OCI-LY3 (cell line): ENCODE results near the gene TSPYL1.

ENCODE experiments used
- EZH2phosphoT487 ChIP-seq: fragments of 200-600 bp; shearing (Covaris generic); IDR thresholded peaks from 2 replicates; pipeline ENCODE4 v1.6.1; 2018; ENCODE audit warnings: antibody characterized with exemption, mixed run types, low read depth
- TF ChIP-seq, protein P1 (sequence below): fragments of 200-600, 300-600 bp; sonication (generic); IDR thresholded peaks from 2 replicates; pipeline ENCODE4 v1.5.1; 2014; ENCODE audit warnings: antibody characterized with exemption, low read length, low read depth

DNA sequence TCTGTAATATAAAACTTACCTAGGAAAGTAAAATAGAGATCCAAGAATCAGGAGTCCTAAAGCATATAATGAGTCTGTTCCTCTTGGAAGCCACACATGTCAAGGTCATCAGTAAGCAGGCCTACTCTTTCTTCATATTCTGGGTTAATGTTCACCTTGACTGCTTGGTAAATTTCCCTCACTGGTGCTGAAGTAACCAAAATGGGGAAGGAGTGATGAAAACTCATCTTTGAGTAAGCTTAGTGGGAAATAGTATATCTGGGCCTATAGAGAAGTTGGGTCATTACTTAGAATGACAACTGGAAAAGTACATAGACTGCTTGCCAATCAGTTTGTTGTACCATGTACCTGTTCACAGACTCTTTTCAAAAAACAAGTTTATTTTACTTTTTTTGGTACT is 32.4 kb downstream of the TSPYL1 start:
- TF ChIP-seq, protein P1, sequence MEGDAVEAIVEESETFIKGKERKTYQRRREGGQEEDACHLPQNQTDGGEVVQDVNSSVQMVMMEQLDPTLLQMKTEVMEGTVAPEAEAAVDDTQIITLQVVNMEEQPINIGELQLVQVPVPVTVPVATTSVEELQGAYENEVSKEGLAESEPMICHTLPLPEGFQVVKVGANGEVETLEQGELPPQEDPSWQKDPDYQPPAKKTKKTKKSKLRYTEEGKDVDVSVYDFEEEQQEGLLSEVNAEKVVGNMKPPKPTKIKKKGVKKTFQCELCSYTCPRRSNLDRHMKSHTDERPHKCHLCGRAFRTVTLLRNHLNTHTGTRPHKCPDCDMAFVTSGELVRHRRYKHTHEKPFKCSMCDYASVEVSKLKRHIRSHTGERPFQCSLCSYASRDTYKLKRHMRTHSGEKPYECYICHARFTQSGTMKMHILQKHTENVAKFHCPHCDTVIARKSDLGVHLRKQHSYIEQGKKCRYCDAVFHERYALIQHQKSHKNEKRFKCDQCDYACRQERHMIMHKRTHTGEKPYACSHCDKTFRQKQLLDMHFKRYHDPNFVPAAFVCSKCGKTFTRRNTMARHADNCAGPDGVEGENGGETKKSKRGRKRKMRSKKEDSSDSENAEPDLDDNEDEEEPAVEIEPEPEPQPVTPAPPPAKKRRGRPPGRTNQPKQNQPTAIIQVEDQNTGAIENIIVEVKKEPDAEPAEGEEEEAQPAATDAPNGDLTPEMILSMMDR, result no peak
- TF ChIP-seq EZH2phosphoT487, result no peak
